ENCODE measurements around the gene EVA1A.

Gene EVA1A

GRCh38 chr2:75587954-75588587 is 27.3 kb upstream of the EVA1A start:
- 0 out of 2 replicates have a peak, but pooled peaks cover 3% of the 10 kb centered on the region for H3K4me1 ChIP-seq (ENCODE audit: control insufficient read depth, insufficient read depth, low read length)
- no peaks in the 10 kb centered on the region for H3K9me3 ChIP-seq (ENCODE audit: control insufficient read depth, insufficient read depth, low read depth, low read length)
- ChIA-PET CTCF (interaction anchor here (0.9 to 3.8 kb wide), 3 partner anchors 9 to 52 kb away, joined by 3 to 22 read pairs (median 3); no protein-coding TSS in a partner anchor), POLR2A (no interaction called here)
- no peak for TF ChIP-seq ZNF350 (tag by site-specific recombination; IDR thresholded peaks at IDR 0.05)
- peak; percentile 50 for TF ChIP-seq SETDB1 (IDR thresholded peaks at IDR 0.05; ENCODE audit: insufficient read length, low read length)
- TF ChIP-seq OSR2 (tag by site-specific recombination; IDR thresholded peaks at IDR 0.05) = peak; percentile 36
- TF ChIP-seq, protein P1, sequence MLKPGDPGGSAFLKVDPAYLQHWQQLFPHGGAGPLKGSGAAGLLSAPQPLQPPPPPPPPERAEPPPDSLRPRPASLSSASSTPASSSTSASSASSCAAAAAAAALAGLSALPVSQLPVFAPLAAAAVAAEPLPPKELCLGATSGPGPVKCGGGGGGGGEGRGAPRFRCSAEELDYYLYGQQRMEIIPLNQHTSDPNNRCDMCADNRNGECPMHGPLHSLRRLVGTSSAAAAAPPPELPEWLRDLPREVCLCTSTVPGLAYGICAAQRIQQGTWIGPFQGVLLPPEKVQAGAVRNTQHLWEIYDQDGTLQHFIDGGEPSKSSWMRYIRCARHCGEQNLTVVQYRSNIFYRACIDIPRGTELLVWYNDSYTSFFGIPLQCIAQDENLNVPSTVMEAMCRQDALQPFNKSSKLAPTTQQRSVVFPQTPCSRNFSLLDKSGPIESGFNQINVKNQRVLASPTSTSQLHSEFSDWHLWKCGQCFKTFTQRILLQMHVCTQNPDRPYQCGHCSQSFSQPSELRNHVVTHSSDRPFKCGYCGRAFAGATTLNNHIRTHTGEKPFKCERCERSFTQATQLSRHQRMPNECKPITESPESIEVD (tag by site-specific recombination; IDR thresholded peaks at IDR 0.05) = peak; percentile 50
- no peak overlapping the region for H3K4me3 ChIP-seq (ENCODE audit: low read depth, low read length)
- no peak overlapping the region for H3K27ac ChIP-seq (ENCODE audit: extremely low read depth, low read depth, low read length)
- no peaks in the 10 kb centered on the region for H3K36me3 ChIP-seq (ENCODE audit: control insufficient read depth in 2 of 2, insufficient read depth in 1 of 2, low read length in 2 of 2)

DNA sequence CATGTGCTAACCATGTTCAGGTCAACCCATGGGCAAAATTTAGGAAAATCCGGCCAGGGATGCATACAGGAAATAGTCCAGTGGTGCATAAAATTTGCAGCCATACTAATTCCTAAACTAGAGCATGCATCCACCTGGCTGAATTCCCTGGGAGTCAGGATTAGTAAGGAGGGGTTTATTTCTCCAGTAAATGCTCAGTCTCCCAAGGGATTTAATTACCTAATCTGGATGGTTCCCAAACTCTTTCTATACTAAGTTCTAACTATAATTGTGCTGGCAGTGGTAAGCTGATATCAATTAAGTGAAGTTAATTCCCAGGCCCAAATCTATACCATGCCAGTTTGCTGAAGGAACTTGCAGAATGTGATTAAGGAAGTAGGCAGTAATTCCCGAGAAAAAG is 26.2 kb upstream of the EVA1A start:
- H3K4me3 ChIP-seq (ENCODE audit: low read depth, low read length) = no peak overlapping the region
- no peaks in the 10 kb centered on the region for H3K36me3 ChIP-seq (ENCODE audit: control insufficient read depth in 2 of 2, insufficient read depth in 1 of 2, low read length in 2 of 2)
- no peaks in the 10 kb centered on the region for H3K9me3 ChIP-seq (ENCODE audit: control insufficient read depth, insufficient read depth, low read depth, low read length)
- no peak for TF ChIP-seq ZNF610 (tag by site-specific recombination; IDR thresholded peaks at IDR 0.05; ENCODE audit: borderline replicate concordance)
- no peak for TF ChIP-seq ZNF155 (tag by site-specific recombination; IDR thresholded peaks at IDR 0.05)
- no peak for TF ChIP-seq ZNF654 (tag by site-specific recombination; IDR thresholded peaks at IDR 0.05; ENCODE audit: low read depth)
- no peak for TF ChIP-seq GFI1B (tag by site-specific recombination; IDR thresholded peaks at IDR 0.05)
- no peak for TF ChIP-seq KLF1 (tag by site-specific recombination; IDR thresholded peaks at IDR 0.05)
- no peak for TF ChIP-seq ZNF623 (tag by site-specific recombination; IDR thresholded peaks at IDR 0.05)
- no peak for TF ChIP-seq KLF16 (tag by site-specific recombination; IDR thresholded peaks at IDR 0.05)
- no peak for TF ChIP-seq ZNF837 (tag by site-specific recombination; IDR thresholded peaks at IDR 0.05)
- TF ChIP-seq AEBP2 (tag by site-specific recombination; IDR thresholded peaks at IDR 0.05; ENCODE audit: borderline replicate concordance) = no peak
- TF ChIP-seq ZNF449 (tag by site-specific recombination; IDR thresholded peaks at IDR 0.05) = no peak
- no peak for TF ChIP-seq ZNF146 (tag by site-specific recombination; IDR thresholded peaks at IDR 0.05)
- no peak for TF ChIP-seq ZNF510 (tag by site-specific recombination; IDR thresholded peaks at IDR 0.05; ENCODE audit: insufficient replicate concordance)
- no peak for TF ChIP-seq GLIS1 (tag by site-specific recombination; IDR thresholded peaks at IDR 0.05)
- no peak overlapping the region for H3K27ac ChIP-seq (ENCODE audit: extremely low read depth, low read depth, low read length)
- 0 out of 2 replicates have a peak, but pooled peaks cover 3% of the 10 kb centered on the region for H3K4me1 ChIP-seq (ENCODE audit: control insufficient read depth, insufficient read depth, low read length)
- CTCF ChIA-PET = interaction anchor here (0.6 to 3.8 kb wide), 3 partner anchors 22 to 54 kb away, joined by 3 to 22 read pairs (median 3); partner anchors contain the start of gene EVA1A
- POLR2A ChIA-PET = no interaction called here

- Histone ChIP-seq H3K4me1 (ENCODE audit: control insufficient read depth, insufficient read depth, low read length) (0 out of 2 replicates have a peak, but pooled peaks cover 3% of the 10 kb centered on the region), H3K4me3 (ENCODE audit: low read depth, low read length) (no peak overlapping the region), H3K9me3 (ENCODE audit: control insufficient read depth, insufficient read depth, low read depth, low read length) (no peaks in the 10 kb centered on the region), H3K27ac (ENCODE audit: extremely low read depth, low read depth, low read length) (no peak overlapping the region), H3K36me3 (ENCODE audit: control insufficient read depth in 2 of 2, insufficient read depth in 1 of 2, low read length in 2 of 2) (no peaks in the 10 kb centered on the region)
- CTCF ChIA-PET = interaction anchor here (2.2 kb wide), 1 partner anchor 26 kb away, joined by 9 read pairs; no protein-coding TSS in a partner anchor
- POLR2A ChIA-PET = no interaction called here
- TF ChIP-seq ZNF148 (tag by site-specific recombination; IDR thresholded peaks at IDR 0.05; ENCODE audit: borderline replicate concordance) (no peak), ZNF302 (tag by site-specific recombination; IDR thresholded peaks at IDR 0.05; ENCODE audit: low read depth) (no peak), ZBTB7A (tag by site-specific recombination; IDR thresholded peaks at IDR 0.05; ENCODE audit: low read depth) (no peak)
- TF ChIP-seq, protein P2, sequence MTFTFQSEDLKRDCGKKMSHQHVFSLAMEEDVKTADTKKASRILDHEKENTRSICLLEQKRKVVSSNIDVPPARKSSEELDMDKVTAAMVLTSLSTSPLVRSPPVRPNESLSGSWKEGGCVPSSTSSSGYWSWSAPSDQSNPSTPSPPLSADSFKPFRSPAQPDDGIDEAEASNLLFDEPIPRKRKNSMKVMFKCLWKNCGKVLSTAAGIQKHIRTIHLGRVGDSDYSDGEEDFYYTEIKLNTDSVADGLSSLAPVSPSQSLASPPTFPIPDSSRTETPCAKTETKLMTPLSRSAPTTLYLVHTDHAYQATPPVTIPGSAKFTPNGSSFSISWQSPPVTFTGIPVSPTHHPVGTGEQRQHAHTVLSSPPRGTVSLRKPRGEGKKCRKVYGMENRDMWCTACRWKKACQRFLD (tag by site-specific recombination; IDR thresholded peaks at IDR 0.05) = no peak
Measured at GRCh38 chr2:75582840-75583239, 22.1 kb upstream of the EVA1A start.
